B cell (primary cell): ENCODE data around the gene VHLL. TPM values are rescaled to one million over a fixed set of nuclear protein-coding genes. Genes with fewer than 3 reads are reported as not detected.

Experiments used
- ATAC-seq: fragments of 200-7000 bp; cut with Tn5 transposase; one replicate; pipeline ENCODE4 v1.10.0; 2021; ENCODE audit warnings: low read depth, mild to moderate bottlenecking, moderate number of reproducible peaks, moderate library complexity
- CTCF ChIA-PET: fragments of 350-600 bp; sonication (Branson Sonifier 250); formaldehyde crosslinking; loops from one replicate; lab custom pipeline; 2021; ENCODE audit warnings: antibody characterized with exemption, inconsistent platforms; lab: Charles Lee
- POLR2A ChIA-PET: fragments of 350-600 bp; sonication (Branson Sonifier 250); formaldehyde crosslinking; loops from one replicate; lab custom pipeline; 2021; ENCODE audit warnings: antibody characterized with exemption; lab: Charles Lee
- DNase-seq: peaks from one replicate; pipeline ENCODE4 v3.0.0; 2013
- H2AFZ ChIP-seq: 2 replicates; pipeline ENCODE4 v1.6.1; 2012; ENCODE audit warnings: mild to moderate bottlenecking, low read depth, low read length; ENCODE audit not compliant: insufficient read depth, poor library complexity, severe bottlenecking
- H3K27ac ChIP-seq, 2 donors: 1 replicate in 1 of 2; 2 replicates in 1 of 2; pipeline ENCODE4 v1.5.1; 2012 to 2013; ENCODE audit warnings: low read length in 2 of 2, mild to moderate bottlenecking in 2 of 2, moderate library complexity in 1 of 2
- H3K27me3 ChIP-seq, 4 experiments: fragments of 200-600 bp in 1 of 4; sonication (generic) in 1 of 4; replicated peaks in 1 of 4; 1 replicate in 2 of 4; 2 replicates in 2 of 4; pipeline versions ENCODE4 v1.6.1 to v1.7.0; 2013 to 2016; ENCODE audit warnings: low read length in 3 of 4, mild to moderate bottlenecking in 2 of 4, mixed read lengths in 1 of 4, moderate library complexity in 1 of 4; ENCODE audit not compliant: insufficient read depth in 4 of 4, control insufficient read depth in 3 of 4; ENCODE audit errors: control extremely low read depth in 1 of 4
- H3K36me3 ChIP-seq, 2 experiments: replicated peaks in 1 of 2; 1 replicate in 1 of 2; 2 replicates in 1 of 2; pipeline versions ENCODE4 v1.6.1 to v1.7.1; 2013; ENCODE audit warnings: low read length in 1 of 2; ENCODE audit not compliant: insufficient read depth in 2 of 2, control insufficient read depth in 1 of 2; ENCODE audit errors: control extremely low read depth in 1 of 2, extremely low read depth in 1 of 2
- H3K4me1 ChIP-seq, 2 donors: fragments of 200-600 bp in 1 of 2; sonication (generic) in 1 of 2; 1 replicate in 1 of 2; 2 replicates in 1 of 2; pipeline versions ENCODE4 v1.5.1 to v1.6.1; 2013 to 2017; ENCODE audit warnings: low read length in 2 of 2; ENCODE audit not compliant: control insufficient read depth in 2 of 2, insufficient read depth in 2 of 2
- H3K4me2 ChIP-seq: replicated peaks from 2 replicates; pipeline ENCODE3; 2012; ENCODE audit warnings: mild to moderate bottlenecking, low read depth, low read length; ENCODE audit not compliant: poor library complexity, severe bottlenecking
- H3K4me3 ChIP-seq, 5 experiments: fragments of 200-600 bp in 1 of 5; sonication (generic) in 1 of 5; 1 replicate in 3 of 5; 2 replicates in 2 of 5; pipeline versions ENCODE4 v1.5.1 to v1.7.0; 2011 to 2016; ENCODE audit warnings: low read length in 4 of 5, mild to moderate bottlenecking in 4 of 5, low read depth in 2 of 5, control low read depth in 1 of 5, moderate library complexity in 1 of 5; ENCODE audit not compliant: insufficient read depth in 1 of 5; ENCODE audit errors: control extremely low read depth in 1 of 5, extremely low read depth in 1 of 5
- H3K79me2 ChIP-seq: fragments of 200-600 bp; sonication (generic); one replicate; pipeline ENCODE4 v1.6.0; 2016; ENCODE audit warnings: low read length; ENCODE audit not compliant: control insufficient read depth, insufficient read depth
- H3K9ac ChIP-seq: fragments of 200-600 bp; sonication (generic); 2 replicates; pipeline ENCODE4 v1.6.1; 2017; ENCODE audit warnings: mild to moderate bottlenecking, low read length, moderate library complexity
- H3K9me3 ChIP-seq, 3 donors: one replicate each; pipeline versions ENCODE4 v1.6.1 to v1.7.1; 2013; ENCODE audit warnings: low read length in 2 of 3; ENCODE audit not compliant: control insufficient read depth in 2 of 3, insufficient read depth in 1 of 3; ENCODE audit errors: control extremely low read depth in 1 of 3
- H4K20me1 ChIP-seq: 2 replicates; pipeline ENCODE4 v1.6.0; 2012; ENCODE audit warnings: mild to moderate bottlenecking, low read length; ENCODE audit not compliant: insufficient read depth, control insufficient read depth, poor library complexity, severe bottlenecking
- H3K27ac Mint-ChIP-seq: one replicate; pipeline ENCODE4 v1.8.0; 2021; ENCODE audit warnings: mixed read lengths
- H3K27me3 Mint-ChIP-seq: one replicate; pipeline ENCODE4 v1.8.0; 2021; ENCODE audit warnings: mixed read lengths
- H3K4me1 Mint-ChIP-seq: one replicate; pipeline ENCODE4 v1.8.0; 2021; ENCODE audit warnings: mixed read lengths
- H3K4me3 Mint-ChIP-seq: one replicate; pipeline ENCODE4 v1.8.0; 2021; ENCODE audit warnings: mixed read lengths
- H3K9me3 Mint-ChIP-seq: one replicate; pipeline ENCODE4 v1.8.0; 2022; ENCODE audit warnings: mixed read lengths; ENCODE audit not compliant: insufficient read depth
- EZH2 ChIP-seq: IDR thresholded peaks from 2 replicates; pipeline ENCODE4 v1.6.1; 2012; ENCODE audit warnings: borderline replicate concordance, low read depth, mild to moderate bottlenecking, moderate library complexity, low read length; ENCODE audit not compliant: insufficient read depth, poor library complexity, severe bottlenecking
- WGBS: methylation state at CpG from one replicate; pipeline ENCODE4 v1.1.5; 2013; ENCODE audit warnings: missing lambda C conversion rate; ENCODE audit not compliant: insufficient coverage; 5-methylcytosine and 5-hydroxymethylcytosine counted together
- intact Hi-C: fragments of 100-400 bp; cut with micrococcal nuclease; formaldehyde crosslinking; loops from one replicate; pipeline ENCODE4 v1.10.0; 2022
- polyA plus RNA-seq: library from polyadenylated mRNA; depleted of rRNA; stranded (reverse); fragments of >200 nt; gene quantifications from 2 replicates; pipeline ENCODE4 v1.2.3, GENCODE V29; 2012
- total RNA-seq, 2 donors: library from RNA; stranded (reverse); fragments of 120-200 nt in 1 of 2; gene quantifications; 1 replicate in 1 of 2; 2 replicates in 1 of 2; pipeline versions ENCODE4 v1.2.3 to v1.2.4, GENCODE V29; 2013 to 2022
- TF ChIP-seq, protein P1 (sequence below): fragments of 200-600 bp; IDR thresholded peaks from one replicate; pipeline ENCODE4 v1.8.0; 2022; ENCODE audit warnings: antibody characterized with exemption, mild to moderate bottlenecking

Gene VHLL
- total and polyA plus RNA-seq, 2 donors (not counting 1 experiment from before 2014, with no cell fraction given): 0.36 TPM; not detected in 1

DNA sequence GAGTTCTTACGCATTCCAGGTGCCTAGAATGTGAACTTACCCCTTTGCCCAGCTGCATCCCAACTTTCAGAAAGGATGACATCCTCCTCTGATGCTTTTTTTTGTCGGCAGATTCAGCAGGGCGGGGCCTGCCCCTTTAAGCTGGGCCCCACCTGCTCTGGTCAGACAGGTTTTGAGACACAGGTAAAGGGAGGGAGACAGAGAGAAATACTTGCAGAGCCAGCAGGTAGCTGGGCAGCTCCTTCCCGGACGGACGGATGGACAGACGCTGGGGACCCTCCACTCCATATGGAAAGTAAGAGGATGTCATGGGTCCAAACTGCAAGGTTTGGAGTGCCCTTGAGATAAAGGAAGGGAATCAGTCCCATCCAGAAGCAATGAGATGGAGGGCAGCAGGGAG, 15.0 kb downstream of the VHLL start, which contains the start of gene TMEM79:
Gene TMEM79 (plus strand): TSS at position 214 of the 400 bp plus-strand sequence. CDS start 902 bp downstream, outside the sequence.
- no peak for DNase-seq
- Mint-ChIP-seq H3K27me3 (no peaks in the 10 kb centered on the region), H3K9me3 (no peaks in the 10 kb centered on the region), H3K4me1 (peaks cover 39% of the 10 kb centered on the region), H3K4me3 (peak within 1 kb of the TSS; percentile 98), H3K27ac (peak within 1 kb of the TSS; percentile 98)
- Histone ChIP-seq H3K27me3 (no peaks in the 10 kb centered on the region), H3K4me3 (peak within 1 kb of the TSS; percentile 74 to 99 (median 86)), H3K4me2 (peak within 1 kb of the TSS; percentile 80), H3K4me1 (peaks cover 20 to 28% of the 10 kb centered on the region in 2 donors), H3K9ac (peak within 1 kb of the TSS; percentile 91), H2AFZ (peak within 1 kb of the TSS; percentile 86), H3K36me3 (peaks cover 0 to 6% of the 10 kb centered on the region in 2 experiments), H4K20me1 (peaks cover 17% of the 10 kb centered on the region), H3K27ac (peak within 1 kb of the TSS; percentile 56 to 89), H3K79me2 (peaks cover 52% of the 10 kb centered on the region), H3K9me3 (no peaks in the 10 kb centered on the region)
- CTCF ChIA-PET: interaction anchor here (1.9 kb wide), 1 partner anchor 59 kb away, joined by 6 read pairs; no protein-coding TSS in a partner anchor
- TF ChIP-seq, protein P1, sequence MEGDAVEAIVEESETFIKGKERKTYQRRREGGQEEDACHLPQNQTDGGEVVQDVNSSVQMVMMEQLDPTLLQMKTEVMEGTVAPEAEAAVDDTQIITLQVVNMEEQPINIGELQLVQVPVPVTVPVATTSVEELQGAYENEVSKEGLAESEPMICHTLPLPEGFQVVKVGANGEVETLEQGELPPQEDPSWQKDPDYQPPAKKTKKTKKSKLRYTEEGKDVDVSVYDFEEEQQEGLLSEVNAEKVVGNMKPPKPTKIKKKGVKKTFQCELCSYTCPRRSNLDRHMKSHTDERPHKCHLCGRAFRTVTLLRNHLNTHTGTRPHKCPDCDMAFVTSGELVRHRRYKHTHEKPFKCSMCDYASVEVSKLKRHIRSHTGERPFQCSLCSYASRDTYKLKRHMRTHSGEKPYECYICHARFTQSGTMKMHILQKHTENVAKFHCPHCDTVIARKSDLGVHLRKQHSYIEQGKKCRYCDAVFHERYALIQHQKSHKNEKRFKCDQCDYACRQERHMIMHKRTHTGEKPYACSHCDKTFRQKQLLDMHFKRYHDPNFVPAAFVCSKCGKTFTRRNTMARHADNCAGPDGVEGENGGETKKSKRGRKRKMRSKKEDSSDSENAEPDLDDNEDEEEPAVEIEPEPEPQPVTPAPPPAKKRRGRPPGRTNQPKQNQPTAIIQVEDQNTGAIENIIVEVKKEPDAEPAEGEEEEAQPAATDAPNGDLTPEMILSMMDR: no peak
- TF ChIP-seq EZH2: no peak
- no peak for ATAC-seq
- POLR2A ChIA-PET: interaction anchor here (1.1 kb wide), 1 partner anchor 10 kb away, joined by 3 read pairs; no protein-coding TSS in a partner anchor
- intact Hi-C loops: loop anchor here (5.0 kb wide), 1 partner anchor 1957 kb away; the partner anchor contains the start of gene ATP8B2
- WGBS: 95% methylated on average over 4 of the region's 7 CpGs

DNA sequence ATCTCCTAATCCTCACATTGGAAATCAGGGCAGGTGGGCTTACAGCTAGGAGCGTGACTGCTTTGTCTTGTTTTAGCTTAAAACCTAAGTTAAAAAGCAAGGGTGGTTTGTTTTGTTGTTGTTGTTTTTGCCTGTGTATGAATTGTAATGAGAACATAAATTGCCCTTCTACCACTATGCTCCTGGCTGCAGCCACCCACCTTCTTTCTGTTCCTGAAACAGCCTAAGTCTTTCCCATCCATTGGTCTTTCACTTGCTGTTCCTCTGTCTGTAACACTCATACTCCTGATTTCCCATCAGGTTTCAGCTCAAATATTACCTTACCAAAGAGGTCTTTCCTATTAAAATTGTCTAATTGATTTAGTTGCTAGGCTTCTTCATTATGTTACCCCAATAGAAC, 15.6 kb downstream of the VHLL start:
- Histone ChIP-seq H3K4me1 (peaks cover 20 to 28% of the 10 kb centered on the region in 2 donors), H3K36me3 (peaks cover 0 to 12% of the 10 kb centered on the region in 2 experiments), H3K9ac (peak overlapping the region; percentile 91), H3K27ac (peak overlapping the region in 1 of 2 donors; percentile 89), H3K4me3 (peak overlapping the region; percentile 74 to 99 (median 86)), H3K27me3 (no peaks in the 10 kb centered on the region), H3K4me2 (peak overlapping the region; percentile 80), H3K9me3 (no peaks in the 10 kb centered on the region), H3K79me2 (peaks cover 57% of the 10 kb centered on the region), H2AFZ (peak overlapping the region; percentile 86), H4K20me1 (peaks cover 21% of the 10 kb centered on the region)
- ChIA-PET POLR2A (interaction anchor here (1.1 to 2.8 kb wide), 2 partner anchors 11 to 71 kb away, joined by 3 to 9 read pairs; partner anchors contain the start of gene PMF1), CTCF (interaction anchor here (0.9 to 1.9 kb wide), 6 partner anchors 58 to 230 kb away, joined by 3 to 6 read pairs (median 4); partner anchors contain the start of genes PMF1 and UBQLN4)
- Mint-ChIP-seq H3K9me3 (no peaks in the 10 kb centered on the region), H3K4me1 (peaks cover 39% of the 10 kb centered on the region), H3K27me3 (no peaks in the 10 kb centered on the region), H3K27ac (peak overlapping the region; percentile 98), H3K4me3 (peak overlapping the region; percentile 98)
- WGBS: 100% methylated on average over 1 of the region's 1 CpG
- intact Hi-C loops: loop anchor here (5.0 kb wide), 1 partner anchor 1956 kb away; the partner anchor contains the start of gene ATP8B2
- no peak for ATAC-seq
- no peak for DNase-seq
- TF ChIP-seq, protein P1: no peak
- no peak for TF ChIP-seq EZH2
